Measurements from ENCODE around the gene SHROOM3. TPM values are rescaled to one million over a fixed set of nuclear protein-coding genes. Genes with fewer than 3 reads are reported as not detected.
A peak's percentile ranks its signal among the peaks of the same experiment; 100 is the strongest.

SHROOM3 gene
- total RNA-seq, 1 donor from 2014 or later, result 54.9 TPM

GRCh38 chr4:76592460-76592859 lies 157.4 kb downstream of the SHROOM3 start:
- Mint-ChIP-seq H3K4me1 (ENCODE audit: low read depth) (peaks cover 60% of the 10 kb centered on the region), H3K27ac (peak overlapping the region; percentile 69), H3K4me3 (ENCODE audit: low read depth) (no peak overlapping the region)

GRCh38 chr4:76594173-76594572 lies 159.1 kb downstream of the SHROOM3 start:
- H3K4me1 Mint-ChIP-seq (ENCODE audit: low read depth), result peaks cover 53% of the 10 kb centered on the region
- no peaks in the 10 kb centered on the region for H3K9me3 Mint-ChIP-seq (ENCODE audit: low read depth)
- H3K27ac Mint-ChIP-seq, result peak overlapping the region; percentile 86
- no peaks in the 10 kb centered on the region for H3K27me3 Mint-ChIP-seq
- no peak for TF ChIP-seq CTCF (IDR thresholded peaks at IDR 0.05; ENCODE audit: unreplicated experiment)
- no peak for DNase-seq (ENCODE audit: low spot score, unreplicated experiment)
- H3K36me3 Mint-ChIP-seq (ENCODE audit: insufficient read depth), result no peaks in the 10 kb centered on the region
- H3K4me3 Mint-ChIP-seq (ENCODE audit: low read depth), result no peak overlapping the region

More at GRCh38 chr4:76592460-76592859, 157.4 kb downstream of the SHROOM3 start:
- H3K27me3 Mint-ChIP-seq, result no peaks in the 10 kb centered on the region
- DNase-seq (ENCODE audit: low spot score, unreplicated experiment), result no peak
- no peak for TF ChIP-seq CTCF (IDR thresholded peaks at IDR 0.05; ENCODE audit: unreplicated experiment)
- no peaks in the 10 kb centered on the region for H3K36me3 Mint-ChIP-seq (ENCODE audit: insufficient read depth)
- no peaks in the 10 kb centered on the region for H3K9me3 Mint-ChIP-seq (ENCODE audit: low read depth)

- H3K36me3 Mint-ChIP-seq (ENCODE audit: insufficient read depth), result no peaks in the 10 kb centered on the region
- H3K9me3 Mint-ChIP-seq (ENCODE audit: low read depth), result no peaks in the 10 kb centered on the region
- H3K4me1 Mint-ChIP-seq (ENCODE audit: low read depth), result peaks cover 45% of the 10 kb centered on the region
- H3K27ac Mint-ChIP-seq, result no peak overlapping the region
- no peak for DNase-seq (ENCODE audit: low spot score, unreplicated experiment)
- no peak for TF ChIP-seq CTCF (IDR thresholded peaks at IDR 0.05; ENCODE audit: unreplicated experiment)
- no peak overlapping the region for H3K4me3 Mint-ChIP-seq (ENCODE audit: low read depth)
- no peaks in the 10 kb centered on the region for H3K27me3 Mint-ChIP-seq
Observed at GRCh38 chr4:76595435-76595834, 160.4 kb downstream of the SHROOM3 start.

GRCh38 chr4:76596713-76597112 lies 161.7 kb downstream of the SHROOM3 start:
- Mint-ChIP-seq H3K4me3 (ENCODE audit: low read depth) (no peak overlapping the region), H3K36me3 (ENCODE audit: insufficient read depth) (no peaks in the 10 kb centered on the region), H3K27me3 (no peaks in the 10 kb centered on the region), H3K9me3 (ENCODE audit: low read depth) (no peaks in the 10 kb centered on the region), H3K4me1 (ENCODE audit: low read depth) (peaks cover 41% of the 10 kb centered on the region), H3K27ac (no peak overlapping the region)
- DNase-seq (ENCODE audit: low spot score, unreplicated experiment), result no peak
- TF ChIP-seq CTCF (IDR thresholded peaks at IDR 0.05; ENCODE audit: unreplicated experiment), result no peak

GRCh38 chr4:76597423-76597979 lies 162.5 kb downstream of the SHROOM3 start:
- Mint-ChIP-seq H3K9me3 (ENCODE audit: low read depth) (no peaks in the 10 kb centered on the region), H3K4me1 (ENCODE audit: low read depth) (peaks cover 39% of the 10 kb centered on the region), H3K27ac (no peak overlapping the region), H3K36me3 (ENCODE audit: insufficient read depth) (no peaks in the 10 kb centered on the region), H3K4me3 (ENCODE audit: low read depth) (no peak overlapping the region), H3K27me3 (no peaks in the 10 kb centered on the region)
- DNase-seq (ENCODE audit: low spot score, unreplicated experiment), result no peak
- no peak for TF ChIP-seq CTCF (IDR thresholded peaks at IDR 0.05; ENCODE audit: unreplicated experiment)

Data from progenitor cell of endocrine pancreas (in vitro differentiated cells).